K562 (cell line): ENCODE measurements around the gene MYOM1. TPM values are rescaled to one million over a fixed set of nuclear protein-coding genes. Genes with fewer than 3 reads are reported as not detected.

ENCODE experiments used
- ATAC-seq: fragments of 200-7000 bp; cut with Tn5 transposase; 3 replicates; pipeline ENCODE4 v1.9.1; 2020; ENCODE audit warnings: moderate library complexity
- BruUV-seq: library from RNA; stranded (reverse); fragments of 400-500 nt; replicated peaks from 2 replicates; lab custom pipeline; 2021; lab: Mats Ljungman, UMichigan
- CTCF ChIA-PET: fragments of 300-600 bp; formaldehyde crosslinking; extraction: SDS; loops from one replicate; lab custom pipeline; 2021; ENCODE audit warnings: low intra/inter-chr PET ratio; lab: Yijun Ruan, JAX
- POLR2A ChIA-PET: fragments of 300-600, 350-650 bp; sonication (Branson Sonifier 250); formaldehyde crosslinking; extraction: SDS; loops from one replicate; lab custom pipeline; 2021; ENCODE audit warnings: antibody characterized with exemption, inconsistent platforms; lab: Yijun Ruan, JAX
- DNase-seq, 4 experiments: peaks; one replicate each; pipeline versions ENCODE4 v3.0.0 to v3.0.0-alpha.2; 2011 to 2018; ENCODE audit warnings: low spot score in 3 of 4, mixed read lengths in 3 of 4; ENCODE audit errors: extremely low read depth in 1 of 4
- FAIRE-seq: peaks from 2 replicates; lab custom pipeline; 2011; peaks lifted over from hg19 to GRCh38; lab: Jason Lieb, UNC
- H2AFZ ChIP-seq: 2 replicates; pipeline ENCODE4 v1.6.0; 2011; ENCODE audit warnings: low read depth, low read length, control low read depth, inconsistent platforms
- H3K27ac ChIP-seq: fragments of 200-600 bp; 3 replicates; pipeline ENCODE4 v1.8.0; 2011; ENCODE audit warnings: low read depth, mild to moderate bottlenecking, control low read depth, inconsistent platforms, low read length, moderate library complexity, mixed read lengths; ENCODE audit errors: extremely low read depth
- H3K27me3 ChIP-seq, 2 experiments: fragments of 300-600 bp in 1 of 2; 2 replicates in 1 of 2; 3 replicates in 1 of 2; pipeline versions ENCODE4 v1.6.0 to v1.8.0; 2011; ENCODE audit warnings: inconsistent platforms in 2 of 2, low read length in 2 of 2, mild to moderate bottlenecking in 1 of 2, mixed read lengths in 1 of 2, moderate library complexity in 1 of 2; ENCODE audit not compliant: control insufficient read depth in 2 of 2, insufficient read depth in 2 of 2
- H3K36me3 ChIP-seq: fragments of 300-600 bp; 3 replicates; pipeline ENCODE4 v1.8.0; 2011; ENCODE audit warnings: mild to moderate bottlenecking, low read length, inconsistent platforms; ENCODE audit not compliant: control insufficient read depth, insufficient read depth
- H3K4me1 ChIP-seq, 2 experiments: fragments of 200-600 bp in 1 of 2; replicated peaks in 1 of 2; 2 replicates in 1 of 2; 3 replicates in 1 of 2; pipeline versions ENCODE4 v1.5.1 to v1.8.0; 2011; ENCODE audit warnings: inconsistent platforms in 2 of 2, low read length in 2 of 2, mild to moderate bottlenecking in 1 of 2, mixed read lengths in 1 of 2, moderate library complexity in 1 of 2; ENCODE audit not compliant: control insufficient read depth in 2 of 2, insufficient read depth in 2 of 2
- H3K4me2 ChIP-seq: 2 replicates; pipeline ENCODE4 v1.6.1; 2011; ENCODE audit warnings: low read length, control low read depth, inconsistent platforms, mixed read lengths; ENCODE audit not compliant: insufficient read depth
- H3K4me3 ChIP-seq: fragments of 200-600 bp; sonication (generic), shearing (Covaris generic); 2 replicates; pipeline ENCODE4 v1.5.1; 2016; ENCODE audit warnings: control low read depth, inconsistent platforms
- H3K79me2 ChIP-seq: fragments of 200-600 bp; 3 replicates; pipeline ENCODE4 v1.8.0; 2011; ENCODE audit warnings: low read length, inconsistent platforms; ENCODE audit not compliant: control insufficient read depth, insufficient read depth
- H3K9ac ChIP-seq, 2 experiments: 2 replicates each; pipeline versions ENCODE4 v1.6.0 to v1.6.1; 2011; ENCODE audit warnings: low read depth in 2 of 2, low read length in 2 of 2, control low read depth in 1 of 2, inconsistent platforms in 1 of 2, mild to moderate bottlenecking in 1 of 2, mixed read lengths in 1 of 2; ENCODE audit not compliant: insufficient read depth in 1 of 2
- H3K9me1 ChIP-seq: one replicate; pipeline ENCODE4 v1.6.0; 2011; ENCODE audit warnings: inconsistent platforms, mild to moderate bottlenecking, low read length, moderate library complexity; ENCODE audit not compliant: control insufficient read depth, insufficient read depth
- H3K9me3 ChIP-seq: replicated peaks from 2 replicates; pipeline ENCODE4 v1.5.1; 2011; ENCODE audit warnings: low read depth, low read length, inconsistent platforms; ENCODE audit not compliant: control insufficient read depth, insufficient read depth
- H4K20me1 ChIP-seq: replicated peaks from 2 replicates; pipeline ENCODE4 v1.6.1; 2011; ENCODE audit warnings: low read length, inconsistent platforms, mixed read lengths; ENCODE audit not compliant: control insufficient read depth, insufficient read depth
- CEBPB ChIP-seq: fragments of 450-650 bp; IDR thresholded peaks from 2 replicates; pipeline ENCODE4 v1.6.1; 2016; ENCODE audit warnings: missing genetic modification characterization, missing compliant biosample characterization
- CGGBP1 ChIP-seq: fragments of 250-450 bp; sonication (Bioruptor Pico); IDR thresholded peaks from 2 replicates; pipeline ENCODE4 v1.9.0; 2021; ENCODE audit warnings: mild to moderate bottlenecking
- ERF ChIP-seq: fragments of 450-650 bp; formaldehyde crosslinking; IDR thresholded peaks from 2 replicates; pipeline ENCODE4 v1.4.0; 2020; ENCODE audit warnings: mild to moderate bottlenecking, mixed read lengths
- ESRRB ChIP-seq: fragments of 250-450 bp; sonication (Bioruptor Pico); IDR thresholded peaks from 2 replicates; pipeline ENCODE4 v1.5.0; 2020; ENCODE audit warnings: mild to moderate bottlenecking, moderate library complexity, borderline replicate concordance
- HDAC8 ChIP-seq: fragments of 450-650 bp; IDR thresholded peaks from 2 replicates; pipeline ENCODE4 v1.6.1; 2016; ENCODE audit warnings: mild to moderate bottlenecking, missing genetic modification characterization, moderate library complexity, missing compliant biosample characterization
- MYC ChIP-seq, 2 experiments: fragments of 250-450 bp in 1 of 2; sonication (Bioruptor Pico) in 1 of 2; IDR thresholded peaks; 2 replicates each; pipeline versions ENCODE4 v1.5.1 to v1.6.1; 2012 to 2021; ENCODE audit warnings: low read depth in 2 of 2, borderline replicate concordance in 1 of 2, improper control_type of control experiment in 1 of 2, low read length in 1 of 2, mild to moderate bottlenecking in 1 of 2, moderate library complexity in 1 of 2
- NR2C1 ChIP-seq, 2 experiments: fragments of 450-650 bp; IDR thresholded peaks; 2 replicates each; pipeline ENCODE4 v1.6.1; 2017; ENCODE audit warnings: mild to moderate bottlenecking in 2 of 2, antibody characterized with exemption in 1 of 2, inconsistent platforms in 1 of 2, missing compliant biosample characterization in 1 of 2, missing genetic modification characterization in 1 of 2
- NR2C2 ChIP-seq, 2 experiments: fragments of 200-800 bp in 1 of 2; sonication (Bioruptor generic) in 1 of 2; sonication (generic) in 1 of 2; formaldehyde crosslinking in 1 of 2; IDR thresholded peaks; 2 replicates each; pipeline versions ENCODE4 v1.6.1 to v1.8.0; 2016 to 2022; ENCODE audit warnings: mild to moderate bottlenecking in 1 of 2, missing compliant biosample characterization in 1 of 2, missing genetic modification characterization in 1 of 2, missing genetic modification reagents in 1 of 2
- PRDM10 ChIP-seq: fragments of 450-650 bp; IDR thresholded peaks from 2 replicates; pipeline ENCODE4 v1.6.1; 2018; ENCODE audit not compliant: partially characterized antibody
- SRSF1 ChIP-seq: fragments of 200-400 bp; formaldehyde crosslinking; IDR thresholded peaks from 2 replicates; pipeline ENCODE4 v1.6.1; 2017; ENCODE audit warnings: mild to moderate bottlenecking, low read depth, low read length, moderate library complexity
- ZNF280A ChIP-seq: fragments of 450-650 bp; IDR thresholded peaks from 2 replicates; pipeline ENCODE4 v1.6.1; 2018; ENCODE audit warnings: mild to moderate bottlenecking, low read depth; ENCODE audit not compliant: partially characterized antibody
- ZNF395 ChIP-seq: fragments of 200-800 bp; sonication (Bioruptor generic); IDR thresholded peaks from 2 replicates; pipeline ENCODE4 v1.6.1; 2017; ENCODE audit warnings: missing genetic modification characterization, missing compliant biosample characterization
- ZNF41 ChIP-seq: fragments of 250-450 bp; sonication (Bioruptor Pico); conservative IDR thresholded peaks from 2 replicates; pipeline ENCODE4 v1.4.0; 2020; ENCODE audit warnings: mild to moderate bottlenecking
- ZNF561 ChIP-seq: fragments of 450-650 bp; formaldehyde crosslinking; conservative IDR thresholded peaks from 2 replicates; pipeline ENCODE4 v1.4.0; 2020; ENCODE audit warnings: mild to moderate bottlenecking, moderate library complexity
- in situ Hi-C: fragments of 300-500 bp; cut with MboI; formaldehyde crosslinking; loops from 4 replicates; pipeline ENCODE4 v1.15.0; 2018; ENCODE audit warnings: inconsistent platforms, mixed read lengths
- intact Hi-C: fragments of 100-400 bp; cut with micrococcal nuclease; formaldehyde crosslinking; loops from 2 replicates; pipeline ENCODE4 v1.14.2; 2022
- polyA plus RNA-seq, 8 experiments: library from polyadenylated mRNA; depleted of rRNA in 4 of 8; stranded (reverse) in 5 of 8; unstranded in 3 of 8; fragments of >200 nt; fragmentation: Nextera tagmentation in 2 of 8; fragmentation: Illumina TruSeq in 1 of 8; extraction: Ambion mirVana in 2 of 8; extraction: Trizol in 1 of 8; gene quantifications; 2 replicates each; pipeline versions ENCODE4 v1.2.1 to v1.2.3, GENCODE V29; 2011 to 2014; ENCODE audit warnings: inconsistent platforms in 1 of 8, missing spikeins in 1 of 8
- total RNA-seq, 7 experiments: library from RNA; depleted of rRNA in 6 of 7; stranded (reverse); fragments of >200 nt in 6 of 7; fragmentation: Illumina TruSeq in 2 of 7; extraction: Trizol in 2 of 7; gene quantifications; 2 replicates each; pipeline versions ENCODE4 v1.2.1 to v1.2.3, GENCODE V29; 2011 to 2021; ENCODE audit warnings: low replicate concordance in 1 of 7

Gene MYOM1
- total and polyA plus RNA-seq, 9 of the 15 experiments (the other 6 are each of a cell fraction or from before 2014, with no cell fraction given) = 0.01 to 0.62 (median 0.25) TPM

- no TSS peak for BruUV-seq
- Histone ChIP-seq H3K36me3 (no peaks in the 10 kb centered on the region), H3K9me3 (no peaks in the 10 kb centered on the region), H3K4me3 (no peak overlapping the region), H3K4me1 (0 out of 5 replicates have a peak, but pooled peaks cover 0 to 5% of the 10 kb centered on the region in 2 experiments), H3K9me1 (no peaks in the 10 kb centered on the region), H3K79me2 (no peaks in the 10 kb centered on the region), H2AFZ (peak overlapping the region; percentile 34), H4K20me1 (no peaks in the 10 kb centered on the region), H3K9ac (peak overlapping the region in 1 of 2 experiments; percentile 15; a peak in 1 of 4 replicates), H3K4me2 (no peak overlapping the region), H3K27ac (no peak overlapping the region), H3K27me3 (no peaks in the 10 kb centered on the region)
- no peak for FAIRE-seq
- intact Hi-C loops (no loop called here), in situ Hi-C loops (no loop called here)
- CTCF ChIA-PET = no interaction called here
- POLR2A ChIA-PET = interaction anchor here (1.1 to 1.9 kb wide), 3 partner anchors 11 to 94 kb away, joined by 4 to 8 read pairs (median 7); no protein-coding TSS in a partner anchor
- DNase-seq = no peak
- no peak; the same call in 2 of the 3 replicates for ATAC-seq
- TF ChIP-seq CEBPB (tag) (no peak), ZNF280A (no peak), ZNF41 (no peak), SRSF1 (no peak), NR2C1 (IDR thresholded peaks at IDR 0.05) (peak; percentile 73), NR2C1 (tag; IDR thresholded peaks at IDR 0.05) (peak; percentile 75), NR2C2 (CRISPR knock-in tag; IDR thresholded peaks at IDR 0.05) (no peak), NR2C2 (tag; IDR thresholded peaks at IDR 0.05) (peak; percentile 19; the same call in 1 of the 2 replicates), ZNF561 (CRISPR knock-in tag) (no peak), ERF (CRISPR knock-in tag) (no peak), CGGBP1 (no peak), ESRRB (CRISPR knock-in tag) (no peak), HDAC8 (tag) (no peak), MYC (IDR thresholded peaks at IDR 0.05; ENCODE audit: low read depth, low read length) (no peak), MYC (CRISPR knock-in tag; IDR thresholded peaks at IDR 0.05; ENCODE audit: borderline replicate concordance, low read depth) (no peak), PRDM10 (peak; percentile 13), ZNF395 (CRISPR knock-in tag) (no peak)
Measured at GRCh38 chr18:3074087-3074486, 145.7 kb downstream of the MYOM1 start.
